ENCODE measurements around the gene S100A6. TPM values are rescaled to one million over a fixed set of nuclear protein-coding genes. Genes with fewer than 3 reads are reported as not detected.

The S100A6 gene
- total and polyA plus RNA-seq, 2 experiments from 2014 or later: 683 to 2,862 TPM

DNA sequence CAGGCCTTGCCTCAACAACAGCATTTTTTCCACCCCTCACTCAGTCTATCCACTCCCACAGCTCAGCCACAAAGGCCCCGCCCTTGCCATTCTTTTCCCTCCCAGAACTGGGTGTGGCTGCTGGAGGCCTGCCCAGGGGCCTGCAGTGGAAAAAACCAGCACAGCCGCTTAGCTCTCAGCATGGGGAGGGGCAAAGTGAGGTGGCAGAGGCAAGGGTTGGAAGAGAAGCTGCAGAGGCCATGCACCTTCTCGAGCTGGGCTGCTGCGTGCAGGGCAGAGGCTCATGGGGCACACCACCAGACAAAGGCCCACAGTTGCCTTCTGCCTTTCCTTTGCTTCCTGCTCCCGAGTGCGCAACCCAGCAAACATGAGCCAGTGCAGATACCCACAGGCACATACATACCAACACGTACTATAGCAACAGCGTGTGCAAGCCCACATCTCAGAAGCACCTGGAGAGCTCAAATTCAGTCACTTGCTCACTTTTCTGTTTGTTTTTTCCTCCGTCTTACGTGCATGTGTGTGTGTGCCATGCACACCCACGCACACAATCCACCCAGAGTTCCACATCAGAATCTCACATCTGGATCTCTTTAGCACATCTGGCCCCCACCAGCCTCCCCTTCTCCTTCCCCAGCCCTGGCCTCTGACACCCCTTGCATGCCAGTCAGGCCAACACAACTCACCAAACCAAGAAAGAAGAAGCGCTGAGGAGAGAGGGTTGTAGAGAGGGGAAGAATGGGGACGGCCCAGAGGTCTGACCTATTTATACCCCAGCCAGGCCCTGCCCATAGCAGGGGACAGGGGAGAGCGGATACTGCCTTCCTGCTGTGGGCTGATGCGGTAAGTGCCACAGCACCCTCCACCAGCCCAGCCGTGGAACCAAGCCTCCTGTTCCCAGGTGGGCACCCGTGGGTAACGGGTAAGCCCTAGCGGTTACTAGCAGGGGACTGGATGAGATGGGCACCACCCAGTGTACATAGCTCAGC, 9.6 kb upstream of the S100A6 start, which contains the start of gene S100A4:
TSS of gene S100A4 (minus strand) at position 740 of the 989 bp plus-strand sequence. CDS start 1,012 bp downstream, outside the sequence.
- peaks cover 80% of the 10 kb centered on the region for H3K4me1 ChIP-seq (ENCODE audit: insufficient read depth)
- no peaks in the 10 kb centered on the region for H3K9me3 ChIP-seq (ENCODE audit: low read depth)
- peak within 1 kb of the TSS; percentile 87 for H3K9ac ChIP-seq
- H3K4me2 ChIP-seq (ENCODE audit: unreplicated experiment): peak within 1 kb of the TSS; percentile 89
- peak; percentile 96 for DNase-seq
- peak within 1 kb of the TSS; percentile 43 for H2AFZ ChIP-seq
- H3K79me2 ChIP-seq (ENCODE audit: insufficient read depth): peaks cover 22% of the 10 kb centered on the region
- no peaks in the 10 kb centered on the region for H3K27me3 ChIP-seq (replicated peaks; ENCODE audit: insufficient read depth)
- no peak for TF ChIP-seq EZH2phosphoT487 (IDR thresholded peaks at IDR 0.05; ENCODE audit: insufficient read depth, low read depth)
- no peak for TF ChIP-seq EZH2 (IDR thresholded peaks at IDR 0.05; ENCODE audit: insufficient read depth, poor library complexity, severe bottlenecking)
- H3K9me2 ChIP-seq (ENCODE audit: insufficient read depth): no peaks in the 10 kb centered on the region
- H4K20me1 ChIP-seq (ENCODE audit: insufficient read depth): no peaks in the 10 kb centered on the region
- H3F3A ChIP-seq (ENCODE audit: insufficient read depth): peaks cover 49% of the 10 kb centered on the region
- H3K36me3 ChIP-seq (ENCODE audit: low read depth): no peaks in the 10 kb centered on the region
- in situ Hi-C loops (cut with MboI): no loop called here
- H3K27ac ChIP-seq: peak within 1 kb of the TSS; percentile 92
- 2% methylated on average over 18 to 19 of the region's 19 CpGs for WGBS, 2 experiments (ENCODE audit: low coverage in 1 of 2, low lambda C conversion rate in 2 of 2, missing lambda C conversion rate in 2 of 2)
- H3K4me3 ChIP-seq: peak within 1 kb of the TSS; percentile 74

DNA sequence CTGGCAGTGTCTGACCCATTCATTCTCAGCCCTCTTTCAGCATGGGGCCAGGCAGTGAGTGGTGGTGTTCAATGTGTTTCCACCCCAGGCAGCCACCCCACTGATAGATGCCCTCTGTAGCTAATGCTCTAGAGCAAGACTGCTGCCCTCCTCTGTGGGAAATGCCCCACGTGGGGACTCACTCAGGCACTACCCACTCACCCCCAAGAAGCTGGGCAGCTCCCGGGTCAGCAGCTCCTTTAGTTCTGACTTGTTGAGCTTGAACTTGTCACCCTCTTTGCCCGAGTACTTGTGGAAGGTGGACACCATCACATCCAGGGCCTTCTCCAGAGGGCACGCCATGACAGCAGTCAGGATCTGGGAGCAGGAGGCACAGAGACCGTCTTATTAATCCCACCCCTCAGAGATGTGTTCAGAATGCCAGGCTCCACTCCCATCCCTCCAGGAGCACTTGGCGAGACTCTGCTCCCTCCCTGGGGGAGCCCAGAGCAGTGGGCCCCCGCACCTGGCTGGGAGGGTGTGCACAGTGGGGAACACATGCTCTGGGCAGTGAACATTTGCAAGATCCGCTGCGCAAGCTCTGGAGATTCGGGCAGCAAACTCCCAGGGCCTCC, 8.8 kb upstream of the S100A6 start:
- no peaks in the 10 kb centered on the region for H4K20me1 ChIP-seq (ENCODE audit: insufficient read depth)
- H3K4me2 ChIP-seq (ENCODE audit: unreplicated experiment): peak overlapping the region; percentile 89
- H3K36me3 ChIP-seq (ENCODE audit: low read depth): no peaks in the 10 kb centered on the region
- peak overlapping the region; percentile 74 for H3K4me3 ChIP-seq
- DNase-seq: peak; percentile 29
- peaks cover 49% of the 10 kb centered on the region for H3F3A ChIP-seq (ENCODE audit: insufficient read depth)
- peak overlapping the region; percentile 30; the same call in 1 of the 2 replicates for H2AFZ ChIP-seq
- H3K27ac ChIP-seq: peak overlapping the region; percentile 92
- H3K9me2 ChIP-seq (ENCODE audit: insufficient read depth): no peaks in the 10 kb centered on the region
- no peaks in the 10 kb centered on the region for H3K9me3 ChIP-seq (ENCODE audit: low read depth)
- WGBS, 2 experiments (ENCODE audit: low coverage in 1 of 2, low lambda C conversion rate in 2 of 2, missing lambda C conversion rate in 2 of 2): 1 to 4% methylated on average over 8 to 10 of the region's 10 CpGs
- H3K27me3 ChIP-seq (replicated peaks; ENCODE audit: insufficient read depth): no peaks in the 10 kb centered on the region
- H3K79me2 ChIP-seq (ENCODE audit: insufficient read depth): peaks cover 22% of the 10 kb centered on the region
- H3K4me1 ChIP-seq (ENCODE audit: insufficient read depth): peaks cover 81% of the 10 kb centered on the region
- no peak for TF ChIP-seq EZH2phosphoT487 (IDR thresholded peaks at IDR 0.05; ENCODE audit: insufficient read depth, low read depth)
- TF ChIP-seq EZH2 (IDR thresholded peaks at IDR 0.05; ENCODE audit: insufficient read depth, poor library complexity, severe bottlenecking): no peak
- peak overlapping the region; percentile 87 for H3K9ac ChIP-seq
- in situ Hi-C loops (cut with MboI): no loop called here

DNA sequence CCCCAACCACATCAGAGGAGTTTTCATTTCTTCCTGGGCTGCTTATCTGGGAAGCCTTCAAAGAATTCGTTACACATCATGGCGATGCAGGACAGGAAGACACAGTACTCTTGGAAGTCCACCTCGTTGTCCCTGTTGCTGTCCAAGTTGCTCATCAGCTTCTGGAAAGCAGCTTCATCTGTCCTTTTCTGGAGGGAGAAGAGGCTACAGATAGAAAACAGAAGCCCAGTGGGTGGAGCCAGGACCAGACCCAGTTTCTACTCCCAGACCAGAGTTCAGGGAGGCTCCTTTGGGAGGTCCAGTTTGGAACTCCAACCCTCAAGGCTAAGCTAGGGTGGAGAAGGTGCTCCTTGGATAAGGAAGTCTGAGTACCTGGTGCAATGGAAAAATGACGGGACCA, 7.9 kb upstream of the S100A6 start:
- no peaks in the 10 kb centered on the region for H3K36me3 ChIP-seq (ENCODE audit: low read depth)
- WGBS, 2 experiments (ENCODE audit: low coverage in 1 of 2, low lambda C conversion rate in 2 of 2, missing lambda C conversion rate in 2 of 2): 16 to 27% methylated on average over 4 of the region's 4 CpGs
- H4K20me1 ChIP-seq (ENCODE audit: insufficient read depth): no peaks in the 10 kb centered on the region
- peaks cover 22% of the 10 kb centered on the region for H3K79me2 ChIP-seq (ENCODE audit: insufficient read depth)
- TF ChIP-seq EZH2 (IDR thresholded peaks at IDR 0.05; ENCODE audit: insufficient read depth, poor library complexity, severe bottlenecking) (no peak), EZH2phosphoT487 (IDR thresholded peaks at IDR 0.05; ENCODE audit: insufficient read depth, low read depth) (no peak)
- H2AFZ ChIP-seq: no peak overlapping the region
- peaks cover 53% of the 10 kb centered on the region for H3F3A ChIP-seq (ENCODE audit: insufficient read depth)
- in situ Hi-C loops (cut with MboI): no loop called here
- peaks cover 76% of the 10 kb centered on the region for H3K4me1 ChIP-seq (ENCODE audit: insufficient read depth)
- H3K27ac ChIP-seq: peak overlapping the region; percentile 92
- peak overlapping the region; percentile 89 for H3K4me2 ChIP-seq (ENCODE audit: unreplicated experiment)
- no peaks in the 10 kb centered on the region for H3K9me3 ChIP-seq (ENCODE audit: low read depth)
- H3K9me2 ChIP-seq (ENCODE audit: insufficient read depth): no peaks in the 10 kb centered on the region
- peak overlapping the region; percentile 74 for H3K4me3 ChIP-seq
- DNase-seq: peak; percentile 45
- H3K27me3 ChIP-seq (replicated peaks; ENCODE audit: insufficient read depth): no peaks in the 10 kb centered on the region
- peak overlapping the region; percentile 87 for H3K9ac ChIP-seq

DNA sequence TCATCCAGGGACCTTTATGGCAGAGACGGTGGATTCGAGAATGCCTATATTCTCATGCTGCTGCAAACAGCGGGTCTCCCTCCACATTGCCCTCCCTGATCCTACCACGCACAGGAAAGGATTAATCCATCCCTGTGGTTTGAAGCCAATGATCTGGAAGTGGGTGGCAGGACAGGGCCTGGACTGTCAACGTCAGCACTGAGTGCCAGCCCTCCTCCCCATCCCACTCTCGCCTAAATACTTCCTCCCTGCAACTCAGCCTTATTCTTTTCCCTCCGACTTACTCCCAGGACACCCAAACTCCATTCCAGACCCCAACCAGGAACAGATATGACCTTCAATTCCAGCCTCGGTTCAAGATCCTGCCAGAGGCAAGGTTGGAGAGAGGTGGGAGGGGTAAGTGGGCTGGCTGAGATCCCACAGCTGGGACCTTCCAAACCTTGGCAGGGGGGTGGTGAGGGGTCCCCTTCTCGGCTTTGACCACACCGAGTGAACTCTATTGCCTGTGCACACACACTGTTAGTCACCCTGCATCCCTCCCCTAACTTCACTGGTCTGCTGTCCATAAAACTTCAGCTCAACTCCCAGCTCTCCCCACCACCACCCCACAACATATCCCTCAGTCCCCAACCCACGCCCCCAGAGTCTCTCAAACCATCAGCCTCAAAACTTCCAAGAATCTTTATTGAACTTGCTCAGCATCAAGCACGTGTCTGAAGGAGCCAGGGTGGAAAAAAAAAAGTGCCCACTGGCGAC, 7.3 kb upstream of the S100A6 start:
- H3K79me2 ChIP-seq (ENCODE audit: insufficient read depth): peaks cover 22% of the 10 kb centered on the region
- TF ChIP-seq EZH2 (IDR thresholded peaks at IDR 0.05; ENCODE audit: insufficient read depth, poor library complexity, severe bottlenecking) (no peak), EZH2phosphoT487 (IDR thresholded peaks at IDR 0.05; ENCODE audit: insufficient read depth, low read depth) (no peak)
- DNase-seq: no peak
- H3K4me2 ChIP-seq (ENCODE audit: unreplicated experiment): peak overlapping the region; percentile 89
- H3K27ac ChIP-seq: peak overlapping the region; percentile 92
- in situ Hi-C loops (cut with MboI): no loop called here
- WGBS, 2 experiments (ENCODE audit: low coverage in 1 of 2, low lambda C conversion rate in 2 of 2, missing lambda C conversion rate in 2 of 2): 54 to 56% methylated on average over 13 of the region's 13 CpGs
- H3K27me3 ChIP-seq (replicated peaks; ENCODE audit: insufficient read depth): no peaks in the 10 kb centered on the region
- H3K9me2 ChIP-seq (ENCODE audit: insufficient read depth): no peaks in the 10 kb centered on the region
- H3K9me3 ChIP-seq (ENCODE audit: low read depth): no peaks in the 10 kb centered on the region
- H3K4me1 ChIP-seq (ENCODE audit: insufficient read depth): peaks cover 76% of the 10 kb centered on the region
- peaks cover 59% of the 10 kb centered on the region for H3F3A ChIP-seq (ENCODE audit: insufficient read depth)
- peak overlapping the region; percentile 87; the same call in 1 of the 2 replicates for H3K9ac ChIP-seq
- no peak overlapping the region for H2AFZ ChIP-seq
- H3K36me3 ChIP-seq (ENCODE audit: low read depth): no peaks in the 10 kb centered on the region
- H3K4me3 ChIP-seq: peak overlapping the region; percentile 74; the same call in 1 of the 2 replicates
- H4K20me1 ChIP-seq (ENCODE audit: insufficient read depth): no peaks in the 10 kb centered on the region
